ENCODE results near the gene ITGB5.
A peak's percentile ranks its signal among the peaks of the same experiment; 100 is the strongest.

Gene ITGB5, protein sequence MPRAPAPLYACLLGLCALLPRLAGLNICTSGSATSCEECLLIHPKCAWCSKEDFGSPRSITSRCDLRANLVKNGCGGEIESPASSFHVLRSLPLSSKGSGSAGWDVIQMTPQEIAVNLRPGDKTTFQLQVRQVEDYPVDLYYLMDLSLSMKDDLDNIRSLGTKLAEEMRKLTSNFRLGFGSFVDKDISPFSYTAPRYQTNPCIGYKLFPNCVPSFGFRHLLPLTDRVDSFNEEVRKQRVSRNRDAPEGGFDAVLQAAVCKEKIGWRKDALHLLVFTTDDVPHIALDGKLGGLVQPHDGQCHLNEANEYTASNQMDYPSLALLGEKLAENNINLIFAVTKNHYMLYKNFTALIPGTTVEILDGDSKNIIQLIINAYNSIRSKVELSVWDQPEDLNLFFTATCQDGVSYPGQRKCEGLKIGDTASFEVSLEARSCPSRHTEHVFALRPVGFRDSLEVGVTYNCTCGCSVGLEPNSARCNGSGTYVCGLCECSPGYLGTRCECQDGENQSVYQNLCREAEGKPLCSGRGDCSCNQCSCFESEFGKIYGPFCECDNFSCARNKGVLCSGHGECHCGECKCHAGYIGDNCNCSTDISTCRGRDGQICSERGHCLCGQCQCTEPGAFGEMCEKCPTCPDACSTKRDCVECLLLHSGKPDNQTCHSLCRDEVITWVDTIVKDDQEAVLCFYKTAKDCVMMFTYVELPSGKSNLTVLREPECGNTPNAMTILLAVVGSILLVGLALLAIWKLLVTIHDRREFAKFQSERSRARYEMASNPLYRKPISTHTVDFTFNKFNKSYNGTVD

DNA sequence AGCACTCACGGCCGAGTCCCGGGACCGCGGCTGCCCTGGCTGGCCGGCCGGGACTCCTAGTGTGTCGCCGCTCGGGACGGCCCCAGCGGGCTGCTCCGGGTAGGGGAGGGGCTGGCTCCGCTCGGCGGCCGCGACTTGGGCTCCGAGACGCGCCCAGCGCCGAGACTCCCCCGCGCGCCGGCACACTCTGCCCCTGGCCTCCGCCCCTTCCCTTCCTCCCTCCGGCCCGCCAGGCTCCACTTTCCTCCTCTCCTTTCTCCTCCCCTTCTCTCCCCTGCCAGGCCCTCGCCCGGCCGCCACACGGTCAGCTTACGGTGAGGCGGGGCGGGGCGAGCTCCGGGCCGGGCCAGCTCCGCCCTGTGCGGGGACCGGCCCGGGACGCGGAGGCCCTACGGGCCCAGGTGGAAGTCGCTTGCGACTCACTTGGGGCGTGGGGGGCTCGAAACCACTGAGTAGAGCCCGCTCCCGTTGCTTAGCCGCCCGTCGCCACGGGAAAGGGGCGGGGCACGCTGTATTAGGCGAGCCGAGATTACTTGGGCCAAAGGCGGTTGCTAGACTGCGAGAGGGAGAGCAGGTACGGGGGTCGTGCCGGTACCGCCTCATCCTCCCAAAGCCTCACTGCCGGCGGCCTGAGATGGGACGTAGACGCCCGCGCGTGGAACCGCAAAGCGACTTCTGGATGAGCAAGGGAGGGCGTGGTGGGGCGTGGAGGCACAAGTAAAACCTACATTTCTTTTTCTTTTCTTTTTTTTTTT lies at the start of gene ITGB5:
Gene ITGB5 (minus strand): TSS at position 189 of the 755 bp plus-strand sequence. CDS start 365 bp downstream, outside the sequence.
- no peak for DNase-seq

DNA sequence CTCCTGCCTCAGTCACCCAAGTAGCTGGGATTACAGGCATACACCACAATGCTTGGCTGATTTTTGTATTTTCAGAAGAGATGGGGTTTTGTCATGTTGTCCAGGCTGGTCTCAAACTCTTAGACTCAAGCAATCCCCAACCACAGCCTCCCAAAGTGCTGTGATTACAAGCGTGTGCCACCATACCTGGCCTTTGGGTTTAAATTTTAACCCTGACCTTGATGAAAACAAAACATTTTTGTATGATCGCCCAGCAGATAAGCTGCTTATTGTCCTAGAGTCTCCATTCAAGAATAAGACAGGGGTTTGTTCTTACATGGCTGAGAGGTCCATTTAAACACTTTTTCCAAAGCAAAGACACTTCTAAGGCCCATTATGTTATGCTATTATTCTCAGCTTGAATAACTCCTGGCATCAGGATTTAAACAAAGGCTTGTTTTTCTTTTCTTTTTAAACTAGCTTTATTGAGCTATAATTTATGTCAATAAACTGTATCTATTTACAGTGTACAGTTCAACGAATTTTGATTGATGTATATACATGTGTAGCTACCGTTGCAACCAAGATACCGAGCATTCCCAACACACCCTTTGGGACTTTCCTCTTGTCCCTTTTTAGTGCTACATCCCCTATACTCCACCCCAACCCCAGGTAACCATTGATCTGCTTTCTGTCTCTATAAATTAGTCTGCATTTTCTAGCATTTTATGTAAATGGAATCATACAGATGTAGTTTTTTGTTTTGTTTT lies 48.8 kb upstream of the ITGB5 start:
- DNase-seq, result no peak

DNA sequence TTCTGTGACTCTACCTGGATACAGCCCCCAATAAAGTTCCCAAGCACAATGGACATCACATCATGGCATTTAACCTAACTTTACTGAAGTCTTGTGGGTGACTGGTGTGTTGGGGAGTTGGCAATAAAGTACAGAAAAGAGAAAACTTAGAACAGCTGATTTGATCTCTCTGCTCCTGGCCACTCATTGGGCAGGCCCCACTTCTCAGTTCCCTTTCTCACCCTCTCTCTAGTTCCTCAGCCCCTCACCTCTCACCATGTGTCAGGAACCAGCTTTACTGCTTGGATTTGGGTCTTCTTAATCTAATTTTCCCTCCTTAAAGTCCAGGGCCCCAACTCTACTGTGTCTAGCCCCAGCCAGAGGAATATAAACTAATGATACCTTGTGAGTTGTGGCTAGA lies 48.1 kb upstream of the ITGB5 start:
- no peak for DNase-seq

DNA sequence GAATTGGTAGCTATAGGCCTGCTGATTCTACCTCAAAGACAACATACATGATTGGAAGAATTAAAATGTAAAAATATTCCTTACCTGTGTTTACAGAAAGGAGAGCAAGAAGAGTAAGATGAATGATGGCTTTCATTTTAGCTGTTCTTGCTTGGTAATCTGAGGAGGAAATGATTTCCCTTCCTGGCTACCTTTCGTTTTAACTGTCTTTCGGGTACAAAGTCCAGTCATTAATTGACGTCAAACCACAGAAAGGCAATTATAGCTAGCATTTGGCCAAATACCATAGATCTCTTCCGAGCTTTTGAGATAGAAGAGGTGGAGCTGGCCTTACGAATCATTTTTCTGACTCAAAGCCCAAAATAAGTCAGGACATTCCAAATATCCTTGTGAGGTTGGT lies 47.4 kb upstream of the ITGB5 start, which contains the start of gene MUC13:
Gene MUC13 (minus strand): TSS at position 175 of the 400 bp plus-strand sequence. CDS start 39 bp downstream, at position 136.
- DNase-seq, result no peak

DNA sequence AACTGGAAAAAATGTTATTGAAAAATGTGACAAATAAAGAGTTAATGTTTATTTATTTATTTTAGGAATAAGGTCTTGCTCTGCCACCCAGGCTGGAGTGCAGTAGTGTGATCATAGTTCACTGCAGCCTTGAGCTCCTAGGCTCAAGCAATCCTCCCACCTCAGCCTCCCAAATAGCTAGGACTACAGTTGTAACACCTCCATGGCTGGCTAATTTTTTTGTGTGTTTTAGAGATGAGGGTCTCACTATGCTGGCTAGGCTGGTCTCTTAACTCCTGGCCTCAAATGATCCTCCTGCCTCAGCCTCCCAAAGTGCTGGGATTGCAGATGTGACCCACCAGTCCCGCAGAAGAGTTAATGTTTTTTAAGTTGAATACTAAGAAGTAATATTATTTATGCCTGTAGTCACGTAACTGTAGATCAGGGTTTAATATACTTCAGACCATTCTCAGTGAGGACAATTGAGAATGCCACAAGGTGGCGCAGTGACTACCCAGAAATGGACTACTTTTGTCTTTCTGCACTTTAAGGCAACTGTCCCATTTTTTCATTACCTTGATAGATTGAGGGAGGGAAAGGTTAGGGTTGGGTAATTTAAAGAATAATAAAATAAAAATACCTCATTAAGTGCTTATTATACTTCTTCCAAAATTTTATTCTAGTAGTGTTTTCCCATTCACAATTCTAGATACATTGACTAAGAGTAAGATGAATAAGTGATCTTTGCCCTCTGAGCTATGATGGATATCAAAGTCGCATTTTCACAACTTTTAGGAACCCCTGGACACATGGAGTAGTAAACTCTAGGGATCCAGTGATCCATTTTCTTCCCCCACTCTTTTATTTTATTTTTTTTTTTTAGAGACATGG lies 41.4 kb upstream of the ITGB5 start:
- peak; percentile 31 for DNase-seq

DNA sequence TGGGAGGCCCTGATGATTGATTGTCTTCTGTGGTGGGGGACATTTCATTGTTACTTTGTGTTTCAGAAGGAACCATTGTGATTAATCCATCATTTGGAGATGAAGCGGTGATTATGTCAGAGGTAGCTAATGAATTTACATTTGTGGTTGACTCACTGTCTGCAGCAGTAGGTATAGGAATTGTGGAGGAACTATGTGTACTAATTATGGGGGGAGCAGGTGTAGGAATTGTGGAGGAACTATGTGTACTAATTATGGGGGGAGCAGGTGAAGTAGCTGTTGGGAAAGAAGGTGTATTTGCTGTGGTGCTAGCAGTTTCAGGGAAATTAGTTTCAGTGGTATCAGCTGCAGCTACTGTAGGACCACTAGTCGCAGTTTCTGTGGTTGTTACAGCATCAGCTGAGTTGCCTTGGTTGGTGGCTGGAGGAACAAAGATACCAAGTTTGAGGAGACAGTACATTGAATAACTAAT lies 40.4 kb upstream of the ITGB5 start:
- no peak for DNase-seq

DNA sequence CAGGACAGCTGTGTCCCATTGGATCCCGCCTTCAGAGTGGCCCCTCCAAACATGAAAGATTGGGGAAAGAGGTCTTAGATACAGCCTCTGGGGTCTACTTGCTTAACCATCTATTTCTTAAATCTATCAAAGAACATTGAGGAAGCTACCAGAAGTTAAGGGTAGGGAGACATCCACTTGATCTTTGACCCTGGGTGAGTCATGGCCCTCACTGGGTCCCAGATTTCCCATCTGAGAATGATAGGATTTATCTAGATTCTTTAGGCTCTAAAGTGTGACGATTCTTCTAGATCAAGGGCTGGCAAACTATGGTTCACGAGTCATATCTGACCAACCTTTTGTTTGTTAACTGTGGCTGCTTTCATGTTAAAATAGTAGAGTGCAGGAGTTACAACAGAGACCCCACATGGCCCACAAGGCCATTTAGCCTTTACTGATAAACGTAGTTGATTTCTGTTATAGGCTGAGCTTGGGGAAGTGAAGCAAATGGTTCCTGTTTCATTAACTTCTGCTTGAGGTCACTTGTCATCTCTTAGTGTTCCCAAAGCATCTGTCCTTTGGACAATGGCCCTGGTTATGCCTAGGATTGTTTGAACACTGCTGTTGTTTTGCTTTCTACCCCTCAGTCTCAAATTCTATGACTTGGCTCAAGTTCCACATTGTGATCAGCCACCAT lies 39.4 kb upstream of the ITGB5 start:
- no peak for DNase-seq

DNA sequence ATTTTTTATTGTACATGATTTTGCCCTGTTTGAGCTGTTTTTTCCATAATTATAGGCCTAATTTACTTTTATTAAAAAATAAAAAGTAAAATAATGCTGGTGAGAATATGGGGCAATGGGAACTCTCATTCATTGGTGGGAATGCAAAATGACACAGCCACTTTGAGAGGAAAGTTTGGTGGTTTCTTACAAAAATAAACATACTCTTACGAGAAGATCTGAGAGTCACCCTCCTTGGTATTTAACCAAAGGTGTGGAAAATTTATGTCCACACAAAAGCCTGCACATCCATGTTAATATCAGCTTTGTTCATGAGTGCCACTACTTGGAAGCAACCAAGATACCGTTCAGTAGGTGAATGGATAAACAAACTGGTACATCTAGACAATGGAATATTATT lies 37.6 kb upstream of the ITGB5 start:
- no peak for DNase-seq

DNA sequence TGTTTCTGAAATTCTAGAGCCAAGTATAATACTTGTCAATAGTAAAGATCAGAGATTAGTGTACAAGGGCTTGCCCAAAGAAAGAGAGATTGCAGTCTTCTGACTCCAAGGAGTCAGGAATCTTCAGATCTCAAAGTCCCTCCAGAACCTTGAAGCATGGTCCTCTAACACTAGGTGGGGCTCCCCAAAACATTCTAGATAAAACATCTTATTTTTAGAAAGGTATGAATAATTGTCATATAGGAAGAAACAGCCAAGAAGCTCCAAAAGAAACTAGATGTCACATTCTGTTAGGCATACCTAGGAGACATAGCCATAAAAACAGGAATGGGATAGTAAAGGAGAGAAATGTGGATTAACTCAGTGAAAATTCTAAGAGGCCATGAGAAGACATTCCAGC lies 36.7 kb upstream of the ITGB5 start:
- no peak for DNase-seq

DNA sequence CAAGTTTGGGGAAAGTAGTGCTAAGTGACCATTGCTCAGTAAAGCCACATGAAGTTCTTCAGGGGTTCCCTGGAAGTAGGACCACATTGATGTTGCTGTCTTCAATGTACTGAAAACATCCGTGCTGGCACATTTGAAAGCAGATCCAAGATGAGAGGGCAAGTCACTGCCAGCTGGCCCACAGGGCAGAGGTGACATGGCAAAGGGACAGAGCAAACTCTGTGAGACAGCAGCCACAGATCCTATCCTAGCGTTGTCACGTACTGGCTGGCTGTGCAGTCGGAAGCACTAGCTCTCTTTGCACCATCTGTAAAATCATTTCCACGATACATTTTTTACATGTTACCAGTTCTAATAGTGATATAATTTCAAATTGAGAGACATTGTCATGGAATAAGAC lies 33.6 kb upstream of the ITGB5 start:
- no peak for DNase-seq

DNA sequence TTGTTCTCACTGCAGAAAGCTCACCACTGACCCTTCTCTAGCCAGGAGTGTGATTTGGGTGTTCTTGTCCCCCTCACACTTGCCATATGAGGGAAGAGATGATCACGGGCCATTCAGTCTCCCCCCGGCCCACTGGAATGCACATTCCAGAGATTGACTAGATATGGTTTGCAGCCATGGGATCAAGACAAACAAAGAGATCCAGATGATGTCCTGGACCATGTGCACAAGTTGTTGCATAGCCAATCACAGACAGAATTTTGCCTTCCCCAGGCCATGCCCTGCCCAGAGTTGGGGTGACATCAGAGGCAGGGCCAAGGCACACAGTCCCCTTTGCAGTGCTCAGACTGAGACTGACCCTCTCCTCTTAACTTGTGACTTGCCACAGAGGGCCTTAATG lies 32.6 kb upstream of the ITGB5 start:
- DNase-seq, result no peak

DNA sequence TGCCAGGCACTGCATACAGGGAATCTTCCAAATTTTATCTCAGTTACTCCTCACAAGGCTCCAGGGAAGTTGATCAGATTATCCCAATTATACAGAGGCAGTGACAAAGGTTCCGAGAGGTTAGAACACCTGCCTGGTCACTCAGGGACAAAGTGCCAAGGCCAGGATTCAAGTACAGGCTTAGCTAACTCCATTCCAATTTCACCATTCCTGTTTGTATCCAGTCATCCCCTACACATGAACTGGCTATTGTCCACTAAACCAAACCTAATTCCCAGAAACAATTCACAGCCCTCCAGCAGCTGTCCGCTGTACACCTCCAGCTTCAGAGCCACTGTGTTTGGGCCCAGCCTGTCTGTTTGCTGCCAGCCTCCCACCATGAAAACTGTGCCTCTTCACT lies 31.4 kb upstream of the ITGB5 start:
- no peak for DNase-seq

DNA sequence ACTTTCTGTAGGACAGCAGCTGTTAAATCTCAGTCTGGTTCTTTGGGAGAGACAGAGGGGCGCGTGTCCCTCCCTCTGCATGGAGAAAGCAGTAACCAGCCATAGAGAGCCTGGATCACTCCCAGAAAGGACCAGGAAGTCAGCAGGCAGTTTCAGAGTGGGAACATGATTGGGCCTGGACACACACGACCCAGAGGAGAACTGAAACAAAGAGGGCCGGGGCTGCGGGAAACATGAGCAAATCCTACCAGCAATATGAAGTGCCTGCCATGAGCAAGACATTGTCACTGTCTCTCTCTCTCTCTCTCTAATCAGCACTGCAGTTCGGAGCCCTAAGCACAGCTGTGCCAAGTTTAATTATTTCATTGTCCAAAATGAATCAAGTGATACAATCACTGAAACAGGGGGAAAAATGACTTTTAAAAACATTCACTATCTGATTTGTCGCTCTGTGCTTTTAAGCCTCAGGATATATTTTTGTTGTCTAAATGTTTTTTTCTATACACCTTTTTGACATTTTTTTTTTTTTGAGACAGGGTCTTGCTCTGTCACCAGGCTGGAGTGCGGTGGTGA lies 29.8 kb upstream of the ITGB5 start:
- DNase-seq, result no peak

DNA sequence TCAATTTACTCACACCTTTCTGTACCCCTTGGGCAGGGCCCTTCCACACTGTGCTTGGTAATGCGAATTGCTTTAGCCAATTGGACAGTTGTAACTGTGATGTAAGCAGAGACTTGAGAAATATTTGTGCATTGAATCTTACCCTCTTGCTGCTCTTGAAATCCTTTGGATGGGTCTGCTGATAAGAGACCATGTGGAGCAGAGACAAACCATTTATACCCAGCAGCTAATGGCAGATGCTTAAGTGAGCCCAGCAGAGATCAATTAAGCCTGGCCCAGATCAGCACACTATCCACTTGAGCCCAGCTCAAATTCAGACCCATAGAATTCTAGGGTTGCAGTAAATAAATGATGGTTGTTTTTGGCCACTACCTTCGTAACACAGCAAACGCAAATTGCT lies 28.1 kb upstream of the ITGB5 start:
- no peak for DNase-seq

DNA sequence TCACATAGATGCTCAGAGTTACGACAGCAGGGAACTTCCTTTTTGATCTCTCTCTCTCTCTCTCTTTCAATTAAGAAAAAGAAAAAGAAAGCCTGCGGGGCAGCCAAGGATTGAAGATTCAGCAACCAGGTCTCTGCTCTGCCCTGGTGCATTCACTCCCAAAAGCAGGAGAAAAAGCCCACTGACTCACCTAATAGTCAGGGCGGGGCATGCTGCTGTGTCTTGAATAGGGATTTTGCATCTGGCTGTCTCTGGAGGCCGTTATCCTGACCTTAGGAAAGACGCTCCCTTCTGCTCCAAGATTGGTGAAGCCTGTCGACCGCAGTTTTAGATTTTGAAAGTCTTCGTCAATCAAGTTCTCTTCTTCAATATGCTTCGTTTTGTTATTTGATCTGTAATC lies 20.8 kb upstream of the ITGB5 start:
- no peak for DNase-seq

DNA sequence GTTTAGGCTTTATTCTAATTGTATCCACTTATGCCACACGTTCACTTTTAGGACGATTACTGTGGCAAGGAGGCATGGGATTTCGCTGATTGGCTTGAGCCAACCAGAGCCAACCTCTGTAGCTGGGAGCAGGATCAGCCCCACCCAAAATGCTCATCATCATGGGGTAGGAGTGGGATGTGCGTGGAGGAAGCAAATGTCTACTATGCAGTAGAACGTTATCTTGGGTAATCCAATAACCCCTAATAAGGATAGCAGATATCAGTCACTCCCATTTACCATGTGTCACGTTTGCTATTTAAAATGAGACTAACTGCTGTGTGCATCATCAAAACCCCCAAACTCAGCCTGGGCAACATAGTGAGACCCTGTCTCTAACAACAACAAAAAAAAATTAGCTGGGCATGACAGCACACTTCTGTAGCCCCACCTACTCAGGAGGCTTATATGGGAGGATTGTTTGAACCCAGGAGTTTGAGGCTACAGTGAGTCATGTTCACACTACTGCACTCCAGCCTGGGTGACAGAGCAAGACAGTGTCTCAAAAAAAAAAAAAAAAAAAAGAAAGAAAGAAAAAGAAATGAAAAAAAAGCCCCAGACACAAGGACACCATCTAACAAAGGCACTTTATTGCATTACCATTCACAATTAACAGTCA lies 17.8 kb upstream of the ITGB5 start:
- DNase-seq, result no peak

DNA sequence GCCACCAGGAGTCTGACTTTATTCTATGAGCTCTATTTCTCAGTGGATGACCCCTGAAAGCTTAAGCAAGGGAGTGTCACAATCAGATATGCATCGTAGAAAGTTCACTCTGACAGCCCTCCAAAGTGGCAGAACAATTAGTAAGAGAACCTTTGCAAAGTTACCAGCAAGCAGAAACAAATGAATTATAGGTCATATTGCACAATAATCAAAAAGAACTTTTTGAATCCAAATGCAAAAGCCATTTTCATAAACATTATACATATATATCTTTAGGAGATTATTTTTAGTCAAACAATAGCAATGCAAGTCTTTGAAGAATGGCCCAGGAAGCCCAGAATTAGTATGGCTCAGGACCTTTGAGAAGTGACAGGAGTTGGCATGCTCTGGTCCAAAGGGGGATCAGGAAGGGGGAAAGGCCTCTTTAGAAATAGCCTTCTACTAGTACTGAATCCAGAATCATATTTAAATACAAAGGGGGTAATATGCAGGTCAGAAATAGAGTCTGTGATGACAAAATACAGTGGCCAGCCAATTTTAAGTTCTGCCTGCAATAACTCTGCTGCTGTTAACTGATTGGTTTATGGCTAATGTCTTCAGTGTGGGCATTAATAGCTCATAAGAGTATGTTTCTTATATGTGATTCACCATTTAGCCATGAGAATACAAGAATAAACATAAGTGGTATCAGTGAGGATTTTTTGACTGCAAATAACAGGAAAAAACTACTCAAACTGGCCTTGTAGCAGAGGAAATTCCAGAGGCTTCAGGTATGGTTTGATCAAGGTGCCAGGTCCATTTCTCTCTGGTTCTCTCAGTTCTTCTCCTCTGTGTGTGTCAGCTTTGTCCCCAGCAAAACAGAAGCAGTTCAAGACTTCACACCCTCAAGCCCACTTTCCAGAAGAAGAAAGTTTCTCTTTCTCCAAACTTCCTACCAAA lies 17.0 kb upstream of the ITGB5 start:
- DNase-seq, result no peak

DNA sequence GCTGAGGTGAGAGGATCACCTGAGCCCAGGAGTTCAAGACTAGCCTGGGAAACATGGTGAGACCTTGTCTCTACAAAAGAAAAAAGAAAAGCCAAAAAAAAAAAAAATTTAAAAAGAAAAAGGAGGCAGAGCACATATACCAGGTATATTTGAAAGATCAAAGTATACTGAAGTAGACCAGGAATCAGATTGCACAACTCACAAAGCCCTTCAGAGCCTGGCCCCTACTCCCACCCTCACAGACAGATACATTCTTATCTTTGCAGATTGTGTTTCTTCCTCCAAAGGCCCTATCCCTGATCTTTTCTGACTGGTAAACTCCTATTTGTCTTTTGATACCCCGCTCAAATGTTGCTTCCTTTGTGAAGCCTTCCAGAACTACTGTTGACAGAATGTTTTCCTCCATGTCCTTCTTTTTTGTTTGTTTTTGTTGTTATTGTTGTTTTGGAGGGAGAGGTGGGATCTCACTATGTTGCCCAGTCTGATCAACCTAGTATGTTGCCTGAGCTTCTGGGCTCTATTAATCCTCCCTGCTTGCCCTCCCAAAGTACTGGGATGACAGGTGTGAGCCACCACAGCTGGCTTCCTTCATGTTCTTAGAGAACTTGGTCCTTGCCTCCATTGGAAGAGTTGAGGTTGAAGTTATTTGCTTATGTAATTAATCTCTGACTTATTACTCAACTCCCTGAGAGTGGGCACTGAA lies 9.8 kb upstream of the ITGB5 start:
- no peak for DNase-seq

All from activated CD4-positive, alpha-beta T cell treated with anti-CD3 and anti-CD28 coated beads for 1 hour (primary cell).